IMR-90 (cell line): Measurements from ENCODE around the gene CKAP4. TPM values are rescaled to one million over a fixed set of nuclear protein-coding genes. Genes with fewer than 3 reads are reported as not detected.
A peak's percentile ranks its signal among the peaks of the same experiment; 100 is the strongest.

Experiments used
- ATAC-seq: fragments of 200-7000 bp; cut with Tn5 transposase; 2 replicates; pipeline ENCODE4 v1.9.1; 2020; ENCODE audit warnings: low read depth, mild to moderate bottlenecking, moderate library complexity
- BruUV-seq: library from RNA; stranded (reverse); fragments of 400-500 nt; replicated peaks from 2 replicates; lab custom pipeline; 2021; lab: Mats Ljungman, UMichigan
- CTCF ChIA-PET: fragments of 300-600 bp; formaldehyde crosslinking; extraction: SDS; loops from one replicate; lab custom pipeline; 2021; ENCODE audit warnings: antibody characterized with exemption; lab: Yijun Ruan, JAX
- POLR2A ChIA-PET: fragments of 300-600 bp; sonication (Branson Sonifier 250); formaldehyde crosslinking; loops from one replicate; lab custom pipeline; 2022; ENCODE audit warnings: antibody characterized with exemption; ENCODE audit not compliant: unreplicated experiment; lab: Charles Lee
- DNase-seq: peaks from one replicate; pipeline ENCODE4 v3.0.0; 2013
- H2AFZ ChIP-seq: replicated peaks from 2 replicates; pipeline ENCODE3; 2013; ENCODE audit warnings: low read length, mild to moderate bottlenecking; ENCODE audit not compliant: poor library complexity
- H2AK5ac ChIP-seq: 2 replicates; pipeline ENCODE4 v1.6.1; 2013; ENCODE audit warnings: low read depth, low read length, inconsistent platforms
- H2AK9ac ChIP-seq: replicated peaks from 2 replicates; pipeline ENCODE3; 2013; ENCODE audit warnings: mild to moderate bottlenecking, low read depth, low read length, moderate library complexity; ENCODE audit not compliant: poor library complexity
- H2BK120ac ChIP-seq: 2 replicates; pipeline ENCODE4 v1.6.1; 2013; ENCODE audit warnings: low read depth, low read length, inconsistent platforms
- H2BK15ac ChIP-seq: 3 replicates; pipeline ENCODE4 v1.6.1; 2013; ENCODE audit warnings: low read depth, low read length, inconsistent platforms
- H2BK20ac ChIP-seq: 2 replicates; pipeline ENCODE4 v1.6.1; 2013; ENCODE audit warnings: low read depth, mild to moderate bottlenecking, inconsistent platforms, low read length, moderate library complexity
- H2BK5ac ChIP-seq: 2 replicates; pipeline ENCODE4 v1.6.1; 2013; ENCODE audit warnings: mild to moderate bottlenecking, low read depth, low read length, inconsistent platforms; ENCODE audit not compliant: poor library complexity, severe bottlenecking
- H3K14ac ChIP-seq: replicated peaks from 2 replicates; pipeline ENCODE4 v1.6.1; 2013; ENCODE audit warnings: low read depth, low read length, inconsistent platforms
- H3K18ac ChIP-seq: 2 replicates; pipeline ENCODE4 v1.6.1; 2013; ENCODE audit warnings: low read depth, low read length, control low read depth
- H3K23ac ChIP-seq: 2 replicates; pipeline ENCODE4 v1.6.1; 2013; ENCODE audit warnings: low read depth, low read length, inconsistent platforms
- H3K27ac ChIP-seq: 2 replicates; pipeline ENCODE4 v1.5.1; 2013; ENCODE audit warnings: mild to moderate bottlenecking, control low read depth, low read length; ENCODE audit not compliant: insufficient read depth
- H3K27me3 ChIP-seq: 2 replicates; pipeline ENCODE4 v1.6.1; 2013; ENCODE audit warnings: low read length; ENCODE audit not compliant: control insufficient read depth, insufficient read depth
- H3K36me3 ChIP-seq: 2 replicates; pipeline ENCODE4 v1.6.1; 2013; ENCODE audit warnings: low read length, mixed read lengths; ENCODE audit not compliant: control insufficient read depth, insufficient read depth
- H3K4ac ChIP-seq: 2 replicates; pipeline ENCODE4 v1.6.1; 2013; ENCODE audit warnings: low read depth, low read length, inconsistent platforms
- H3K4me1 ChIP-seq: 2 replicates; pipeline ENCODE4 v1.6.1; 2013; ENCODE audit warnings: low read length, mixed read lengths; ENCODE audit not compliant: control insufficient read depth, insufficient read depth
- H3K4me2 ChIP-seq: 2 replicates; pipeline ENCODE4 v1.6.1; 2013; ENCODE audit warnings: low read depth, mild to moderate bottlenecking, control low read depth, low read length, moderate library complexity
- H3K4me3 ChIP-seq: 2 replicates; pipeline ENCODE4 v1.5.1; 2013; ENCODE audit warnings: low read depth, mild to moderate bottlenecking, control low read depth, low read length, moderate library complexity; ENCODE audit not compliant: insufficient read depth
- H3K56ac ChIP-seq: 2 replicates; pipeline ENCODE4 v1.6.1; 2013; ENCODE audit warnings: low read length, inconsistent platforms; ENCODE audit not compliant: insufficient read depth; ENCODE audit errors: extremely low read depth
- H3K79me1 ChIP-seq, 2 experiments: 2 replicates each; pipeline ENCODE4 v1.6.1; 2013; ENCODE audit warnings: low read length in 2 of 2, inconsistent platforms in 1 of 2, low read depth in 1 of 2
- H3K9ac ChIP-seq: 2 replicates; pipeline ENCODE4 v1.6.1; 2013; ENCODE audit warnings: low read depth, low read length, control low read depth
- H3K9me1 ChIP-seq: 2 replicates; pipeline ENCODE4 v1.6.1; 2013; ENCODE audit warnings: low read length, inconsistent platforms; ENCODE audit not compliant: insufficient read depth
- H3K9me3 ChIP-seq: 2 replicates; pipeline ENCODE4 v1.6.1; 2013; ENCODE audit warnings: low read length; ENCODE audit not compliant: control insufficient read depth, insufficient read depth
- H4K20me1 ChIP-seq: 2 replicates; pipeline ENCODE4 v1.6.1; 2013; ENCODE audit warnings: low read length, inconsistent platforms; ENCODE audit not compliant: insufficient read depth
- H4K5ac ChIP-seq: 2 replicates; pipeline ENCODE4 v1.6.1; 2013; ENCODE audit warnings: mild to moderate bottlenecking, low read depth, low read length, control low read depth
- H4K8ac ChIP-seq, 2 experiments: 2 replicates each; pipeline ENCODE4 v1.6.1; 2013; ENCODE audit warnings: low read depth in 2 of 2, low read length in 2 of 2, control low read depth in 1 of 2, inconsistent platforms in 1 of 2
- H4K91ac ChIP-seq: 2 replicates; pipeline ENCODE4 v1.6.1; 2013; ENCODE audit warnings: low read depth, low read length, inconsistent platforms; ENCODE audit not compliant: insufficient read depth
- BHLHE40 ChIP-seq: fragments of 150-350 bp; IDR thresholded peaks from 2 replicates; pipeline ENCODE4 v1.6.1; 2016; ENCODE audit warnings: mild to moderate bottlenecking, low read depth, low read length
- CEBPB ChIP-seq: IDR thresholded peaks from 2 replicates; pipeline ENCODE4 v1.6.1; 2012; ENCODE audit warnings: low read depth, low read length, improper control_type of control experiment
- CHD1 ChIP-seq: IDR thresholded peaks from 2 replicates; pipeline ENCODE4 v1.6.1; 2012; ENCODE audit warnings: low read depth, low read length, improper control_type of control experiment
- MAFK ChIP-seq: IDR thresholded peaks from 2 replicates; pipeline ENCODE4 v1.6.1; 2012; ENCODE audit warnings: low read depth, low read length, improper control_type of control experiment
- MAZ ChIP-seq: IDR thresholded peaks from 2 replicates; pipeline ENCODE4 v1.6.1; 2012; ENCODE audit warnings: low read depth, mild to moderate bottlenecking, low read length, improper control_type of control experiment, moderate library complexity, borderline replicate concordance
- MXI1 ChIP-seq: IDR thresholded peaks from 2 replicates; pipeline ENCODE4 v1.6.1; 2012; ENCODE audit warnings: low read depth, mild to moderate bottlenecking, low read length, moderate library complexity, borderline replicate concordance
- NFE2L2 ChIP-seq: fragments of 150-350 bp; IDR thresholded peaks from 2 replicates; pipeline ENCODE4 v1.6.1; 2016; ENCODE audit warnings: low read depth, mild to moderate bottlenecking, low read length
- POLR2A ChIP-seq: IDR thresholded peaks from 2 replicates; pipeline ENCODE4 v1.6.1; 2012; ENCODE audit warnings: mild to moderate bottlenecking, low read depth, low read length
- RAD21 ChIP-seq: IDR thresholded peaks from 2 replicates; pipeline ENCODE4 v1.6.1; 2012; ENCODE audit warnings: low read length, improper control_type of control experiment
- RFX5 ChIP-seq: IDR thresholded peaks from 2 replicates; pipeline ENCODE4 v1.8.0; 2012; ENCODE audit warnings: low read depth, mild to moderate bottlenecking, low read length, moderate library complexity
- SMC3 ChIP-seq: fragments of 150-350 bp; IDR thresholded peaks from 2 replicates; pipeline ENCODE4 v1.6.1; 2016; ENCODE audit warnings: low read depth, mild to moderate bottlenecking, antibody characterized with exemption, low read length, moderate library complexity
- WGBS, 2 experiments: methylation state at CpG; one replicate each; pipeline versions ENCODE4 v1.1.5 to v1.1.7; 2013; ENCODE audit warnings: missing lambda C conversion rate in 2 of 2; ENCODE audit not compliant: insufficient read length in 1 of 2; ENCODE audit errors: extremely low coverage in 2 of 2; 5-methylcytosine and 5-hydroxymethylcytosine counted together
- dilution Hi-C: fragments of 300-500 bp; cut with HindIII; formaldehyde crosslinking; loops from one replicate; pipeline ENCODE4 v1.14.3; 2018; ENCODE audit warnings: low sequenced_read_pairs; ENCODE audit not compliant: unreplicated experiment
- in situ Hi-C: fragments of 300-500 bp; cut with MboI; formaldehyde crosslinking; loops from 3 replicates; pipeline ENCODE4 v1.14.3; 2019; ENCODE audit warnings: low sequenced_read_pairs, inconsistent platforms, mixed read lengths
- intact Hi-C: fragments of 100-400 bp; cut with micrococcal nuclease; formaldehyde crosslinking; loops from 2 replicates; pipeline ENCODE4 v1.10.0; 2022
- polyA plus RNA-seq, 3 experiments: library from polyadenylated mRNA; depleted of rRNA; stranded (reverse); fragments of >200 nt; gene quantifications; 2 replicates each; pipeline ENCODE4 v1.2.3, GENCODE V29; 2012; ENCODE audit warnings: low replicate concordance in 1 of 3
- total RNA-seq: library from RNA; depleted of rRNA; stranded (reverse); fragments of >200 nt; gene quantifications from 2 replicates; pipeline ENCODE4 v1.2.3, GENCODE V29; 2012
- TF ChIP-seq, protein P1 (sequence below): fragments of 150-350 bp; IDR thresholded peaks from 2 replicates; pipeline ENCODE4 v1.6.1; 2016; ENCODE audit warnings: low read depth, mild to moderate bottlenecking, low read length, moderate library complexity, borderline replicate concordance
- TF ChIP-seq, protein P2 (sequence below): fragments of 150-350 bp; IDR thresholded peaks from 2 replicates; pipeline ENCODE4 v1.6.1; 2017; ENCODE audit warnings: mild to moderate bottlenecking, antibody characterized with exemption, low read length, low read depth
- TF ChIP-seq, protein P3 (sequence below): conservative IDR thresholded peaks from 2 replicates; pipeline ENCODE4 v1.5.1; 2012; ENCODE audit warnings: mild to moderate bottlenecking, low read depth, low read length, improper control_type of control experiment

The CKAP4 gene
- total and polyA plus RNA-seq, 2 of the 4 experiments (the other 2 are of a cell fraction): 94.5 to 297 TPM

DNA sequence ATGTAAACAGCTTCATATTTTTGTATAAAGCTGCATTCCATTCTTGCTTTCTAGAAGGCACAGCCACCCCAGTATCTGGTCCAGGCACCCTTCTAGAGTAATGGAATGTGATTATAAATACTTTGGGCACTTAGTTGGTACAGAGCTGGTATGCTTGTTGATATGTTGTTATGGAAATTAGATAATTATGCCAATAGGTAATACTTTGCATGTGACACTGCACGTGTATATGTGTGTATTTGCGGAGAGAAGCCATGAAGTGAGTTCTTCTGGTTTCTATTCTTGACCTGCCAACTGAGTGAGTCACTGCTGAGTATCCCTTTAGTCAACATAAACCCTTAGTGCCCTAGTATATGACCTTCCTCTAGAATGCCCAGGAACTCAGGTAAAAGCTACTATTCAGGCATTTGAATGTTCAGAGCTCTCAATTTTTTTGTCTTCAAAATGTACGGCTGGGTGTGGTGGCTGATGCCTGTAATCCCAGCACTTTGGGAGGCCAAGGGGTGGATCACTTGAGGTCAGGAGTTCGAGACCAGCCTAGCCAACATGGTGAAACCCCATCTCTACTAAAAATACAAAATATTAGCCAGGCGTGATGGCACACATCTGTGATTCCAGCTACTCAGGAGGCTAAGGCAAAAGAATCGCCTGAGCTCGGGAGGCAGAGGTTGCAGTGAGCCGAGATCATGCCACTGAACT lies 48.5 kb upstream of the CKAP4 start:
- Histone ChIP-seq H3K27me3 (no peaks in the 10 kb centered on the region), H2AK9ac (no peak overlapping the region), H3K4me3 (no peak overlapping the region), H3K18ac (peak overlapping the region; percentile 61; the same call in 1 of the 2 replicates), H2BK20ac (peak overlapping the region; percentile 69; the same call in 1 of the 2 replicates), H3K23ac (no peak overlapping the region), H2BK120ac (peak overlapping the region; percentile 90), H3K79me1 (no peaks in the 10 kb centered on the region), H3K4me2 (peak overlapping the region; percentile 30; the same call in 1 of the 2 replicates), H4K8ac (peak overlapping the region in 1 of 2 experiments; percentile 53; a peak in 2 of 4 replicates), H2AK5ac (peak overlapping the region; percentile 88), H3K4ac (peak overlapping the region; percentile 70), H2BK5ac (peak overlapping the region; percentile 83), H3K9me3 (no peaks in the 10 kb centered on the region), H2AFZ (no peak overlapping the region), H3K4me1 (peaks cover under 1% of the 10 kb centered on the region; the same call in 1 of the 2 replicates), H3K9me1 (peaks cover 9% of the 10 kb centered on the region; the same call in 1 of the 2 replicates), H3K36me3 (no peaks in the 10 kb centered on the region), H3K56ac (no peak overlapping the region), H3K14ac (no peak overlapping the region), H3K27ac (peak overlapping the region; percentile 48; the same call in 1 of the 2 replicates), H4K5ac (peak overlapping the region; percentile 19; the same call in 1 of the 2 replicates), H2BK15ac (peak overlapping the region; percentile 58; the same call in 1 of the 3 replicates), H3K9ac (no peak overlapping the region), H4K20me1 (no peaks in the 10 kb centered on the region), H4K91ac (peak overlapping the region; percentile 75)
- no TSS peak for BruUV-seq
- ATAC-seq (peak; percentile 89), DNase-seq (peak; percentile 91)
- 80% methylated on average over 1 of the region's 8 CpGs; no CpG with 5 or more reads in 1 of the 2 experiments for WGBS, 2 experiments
- in situ Hi-C loops (no loop called here), dilution Hi-C loops (no loop called here), intact Hi-C loops (no loop called here)
- CTCF ChIA-PET: interaction anchor here (1.7 kb wide), 1 partner anchor 14 kb away, joined by 6 read pairs; no protein-coding TSS in a partner anchor
- POLR2A ChIA-PET: no interaction called here
- TF ChIP-seq RAD21: no peak
- 0 out of 2 replicates have a peak, but pooled peaks have one; percentile 22 for TF ChIP-seq MXI1
- TF ChIP-seq CEBPB: no peak
- TF ChIP-seq, protein P1, sequence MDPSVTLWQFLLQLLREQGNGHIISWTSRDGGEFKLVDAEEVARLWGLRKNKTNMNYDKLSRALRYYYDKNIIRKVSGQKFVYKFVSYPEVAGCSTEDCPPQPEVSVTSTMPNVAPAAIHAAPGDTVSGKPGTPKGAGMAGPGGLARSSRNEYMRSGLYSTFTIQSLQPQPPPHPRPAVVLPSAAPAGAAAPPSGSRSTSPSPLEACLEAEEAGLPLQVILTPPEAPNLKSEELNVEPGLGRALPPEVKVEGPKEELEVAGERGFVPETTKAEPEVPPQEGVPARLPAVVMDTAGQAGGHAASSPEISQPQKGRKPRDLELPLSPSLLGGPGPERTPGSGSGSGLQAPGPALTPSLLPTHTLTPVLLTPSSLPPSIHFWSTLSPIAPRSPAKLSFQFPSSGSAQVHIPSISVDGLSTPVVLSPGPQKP: no peak
- TF ChIP-seq MAZ: no peak
- TF ChIP-seq, protein P2, sequence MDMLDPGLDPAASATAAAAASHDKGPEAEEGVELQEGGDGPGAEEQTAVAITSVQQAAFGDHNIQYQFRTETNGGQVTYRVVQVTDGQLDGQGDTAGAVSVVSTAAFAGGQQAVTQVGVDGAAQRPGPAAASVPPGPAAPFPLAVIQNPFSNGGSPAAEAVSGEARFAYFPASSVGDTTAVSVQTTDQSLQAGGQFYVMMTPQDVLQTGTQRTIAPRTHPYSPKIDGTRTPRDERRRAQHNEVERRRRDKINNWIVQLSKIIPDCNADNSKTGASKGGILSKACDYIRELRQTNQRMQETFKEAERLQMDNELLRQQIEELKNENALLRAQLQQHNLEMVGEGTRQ: peak; percentile 69
- no peak for TF ChIP-seq RFX5
- no peak for TF ChIP-seq CHD1
- no peak for TF ChIP-seq POLR2A
- TF ChIP-seq, protein P3, sequence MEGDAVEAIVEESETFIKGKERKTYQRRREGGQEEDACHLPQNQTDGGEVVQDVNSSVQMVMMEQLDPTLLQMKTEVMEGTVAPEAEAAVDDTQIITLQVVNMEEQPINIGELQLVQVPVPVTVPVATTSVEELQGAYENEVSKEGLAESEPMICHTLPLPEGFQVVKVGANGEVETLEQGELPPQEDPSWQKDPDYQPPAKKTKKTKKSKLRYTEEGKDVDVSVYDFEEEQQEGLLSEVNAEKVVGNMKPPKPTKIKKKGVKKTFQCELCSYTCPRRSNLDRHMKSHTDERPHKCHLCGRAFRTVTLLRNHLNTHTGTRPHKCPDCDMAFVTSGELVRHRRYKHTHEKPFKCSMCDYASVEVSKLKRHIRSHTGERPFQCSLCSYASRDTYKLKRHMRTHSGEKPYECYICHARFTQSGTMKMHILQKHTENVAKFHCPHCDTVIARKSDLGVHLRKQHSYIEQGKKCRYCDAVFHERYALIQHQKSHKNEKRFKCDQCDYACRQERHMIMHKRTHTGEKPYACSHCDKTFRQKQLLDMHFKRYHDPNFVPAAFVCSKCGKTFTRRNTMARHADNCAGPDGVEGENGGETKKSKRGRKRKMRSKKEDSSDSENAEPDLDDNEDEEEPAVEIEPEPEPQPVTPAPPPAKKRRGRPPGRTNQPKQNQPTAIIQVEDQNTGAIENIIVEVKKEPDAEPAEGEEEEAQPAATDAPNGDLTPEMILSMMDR: no peak
- TF ChIP-seq NFE2L2: no peak
- peak; percentile 98 for TF ChIP-seq BHLHE40
- TF ChIP-seq SMC3: no peak
- TF ChIP-seq MAFK: no peak
